Measurements from ENCODE around the gene GPR39. TPM values are rescaled to one million over a fixed set of nuclear protein-coding genes. Genes with fewer than 3 reads are reported as not detected.

Gene GPR39
- total and polyA plus RNA-seq, 2 donors (not counting 1 experiment from before 2014, with no cell fraction given): not detected

- H3K36me3 ChIP-seq (replicated peaks in 1 of 2; ENCODE audit: control extremely low read depth in 1 of 2, control insufficient read depth in 1 of 2, extremely low read depth in 1 of 2, insufficient read depth in 2 of 2, low read length in 1 of 2): no peaks in the 10 kb centered on the region
- CTCF ChIA-PET: no interaction called here
- peaks cover 39% of the 10 kb centered on the region for H3K4me1 Mint-ChIP-seq
- no peaks in the 10 kb centered on the region for H3K27me3 ChIP-seq (replicated peaks in 1 of 4; ENCODE audit: control extremely low read depth in 1 of 4, control insufficient read depth in 3 of 4, insufficient read depth in 4 of 4, low read length in 3 of 4)
- H3K9me3 ChIP-seq (ENCODE audit: control extremely low read depth in 1 of 3, control insufficient read depth in 2 of 3, insufficient read depth in 1 of 3, low read length in 2 of 3): peaks cover 0 to 7% (median 0%) of the 10 kb centered on the region in 3 donors
- no peak overlapping the region for H3K4me2 ChIP-seq (replicated peaks; ENCODE audit: low read depth, low read length, poor library complexity, severe bottlenecking)
- TF ChIP-seq CTCF (IDR thresholded peaks at IDR 0.05) (no peak), EZH2 (IDR thresholded peaks at IDR 0.05; ENCODE audit: borderline replicate concordance, insufficient read depth, low read depth, low read length, poor library complexity, severe bottlenecking) (no peak)
- H3K27me3 Mint-ChIP-seq: no peaks in the 10 kb centered on the region
- POLR2A ChIA-PET: no interaction called here
- no peak overlapping the region for H3K27ac Mint-ChIP-seq
- H3K9ac ChIP-seq (ENCODE audit: low read length): no peak overlapping the region
- ATAC-seq (ENCODE audit: low read depth) (no peak), DNase-seq (no peak)
- no peaks in the 10 kb centered on the region for H3K9me3 Mint-ChIP-seq (ENCODE audit: insufficient read depth)
- H3K4me1 ChIP-seq (ENCODE audit: control insufficient read depth in 2 of 2, insufficient read depth in 2 of 2, low read length in 2 of 2): peaks cover 4 to 11% of the 10 kb centered on the region in 2 donors
- no peak overlapping the region for H3K4me3 Mint-ChIP-seq
- no peak overlapping the region for H3K4me3 ChIP-seq (ENCODE audit: control extremely low read depth in 1 of 5, extremely low read depth in 1 of 5, insufficient read depth in 1 of 5, low read depth in 2 of 5, low read length in 4 of 5)
- H4K20me1 ChIP-seq (ENCODE audit: control insufficient read depth, insufficient read depth, low read length, poor library complexity, severe bottlenecking): no peaks in the 10 kb centered on the region
- no peak overlapping the region for H3K27ac ChIP-seq (ENCODE audit: low read length in 2 of 2)
- intact Hi-C loops (cut with micrococcal nuclease): no loop called here
- H3K79me2 ChIP-seq (ENCODE audit: control insufficient read depth, insufficient read depth, low read length): no peaks in the 10 kb centered on the region
- H2AFZ ChIP-seq (ENCODE audit: insufficient read depth, low read depth, low read length, poor library complexity, severe bottlenecking): no peak overlapping the region
- WGBS (ENCODE audit: insufficient coverage): no CpG with 5 or more reads among the region's 2 CpGs
Measured at GRCh38 chr2:132642415-132642814, 225.8 kb downstream of the GPR39 start.

GRCh38 chr2:132645176-132645575, 228.6 kb downstream of the GPR39 start:
- TF ChIP-seq EZH2 (IDR thresholded peaks at IDR 0.05; ENCODE audit: borderline replicate concordance, insufficient read depth, low read depth, low read length, poor library complexity, severe bottlenecking) (no peak), CTCF (IDR thresholded peaks at IDR 0.05) (no peak)
- no peak overlapping the region for H2AFZ ChIP-seq (ENCODE audit: insufficient read depth, low read depth, low read length, poor library complexity, severe bottlenecking)
- intact Hi-C loops (cut with micrococcal nuclease): no loop called here
- ATAC-seq (ENCODE audit: low read depth) (no peak), DNase-seq (peak; percentile 6)
- H3K9me3 ChIP-seq (ENCODE audit: control extremely low read depth in 1 of 3, control insufficient read depth in 2 of 3, insufficient read depth in 1 of 3, low read length in 2 of 3): peaks cover 0 to 7% (median 0%) of the 10 kb centered on the region in 3 donors
- H3K9ac ChIP-seq (ENCODE audit: low read length): no peak overlapping the region
- Mint-ChIP-seq H3K4me1 (peaks cover 51% of the 10 kb centered on the region), H3K27me3 (peaks cover 5% of the 10 kb centered on the region), H3K27ac (peak overlapping the region; percentile 63), H3K9me3 (ENCODE audit: insufficient read depth) (no peaks in the 10 kb centered on the region), H3K4me3 (peak overlapping the region; percentile 53)
- WGBS (ENCODE audit: insufficient coverage): 88% methylated on average over 35 of the region's 35 CpGs
- ChIA-PET POLR2A (no interaction called here), CTCF (no interaction called here)
- H3K4me1 ChIP-seq (ENCODE audit: control insufficient read depth in 2 of 2, insufficient read depth in 2 of 2, low read length in 2 of 2): peaks cover 4 to 11% of the 10 kb centered on the region in 2 donors
- H4K20me1 ChIP-seq (ENCODE audit: control insufficient read depth, insufficient read depth, low read length, poor library complexity, severe bottlenecking): no peaks in the 10 kb centered on the region
- no peaks in the 10 kb centered on the region for H3K36me3 ChIP-seq (replicated peaks in 1 of 2; ENCODE audit: control extremely low read depth in 1 of 2, control insufficient read depth in 1 of 2, extremely low read depth in 1 of 2, insufficient read depth in 2 of 2, low read length in 1 of 2)
- no peak overlapping the region for H3K4me3 ChIP-seq (ENCODE audit: control extremely low read depth in 1 of 5, extremely low read depth in 1 of 5, insufficient read depth in 1 of 5, low read depth in 2 of 5, low read length in 4 of 5)
- H3K4me2 ChIP-seq (replicated peaks; ENCODE audit: low read depth, low read length, poor library complexity, severe bottlenecking): no peak overlapping the region
- H3K27me3 ChIP-seq (replicated peaks in 1 of 4; ENCODE audit: control extremely low read depth in 1 of 4, control insufficient read depth in 3 of 4, insufficient read depth in 4 of 4, low read length in 3 of 4): peaks cover 0 to 3% (median 0%) of the 10 kb centered on the region in 4 experiments
- no peaks in the 10 kb centered on the region for H3K79me2 ChIP-seq (ENCODE audit: control insufficient read depth, insufficient read depth, low read length)
- no peak overlapping the region for H3K27ac ChIP-seq (ENCODE audit: low read length in 2 of 2)

All from B cell (primary cell).